H1 (cell line): ENCODE data around the gene LINGO4. TPM values are rescaled to one million over a fixed set of nuclear protein-coding genes. Genes with fewer than 3 reads are reported as not detected.

Experiments
- CTCF ChIA-PET: fragments of 300-600 bp; sonication (Branson Sonifier 250); formaldehyde crosslinking; loops from one replicate; lab custom pipeline; 2021; ENCODE audit not compliant: partially characterized antibody; lab: Charles Lee
- POLR2A ChIA-PET: fragments of 300-600 bp; sonication (Branson Sonifier 250); formaldehyde crosslinking; loops from one replicate; lab custom pipeline; 2021; ENCODE audit warnings: inconsistent platforms; ENCODE audit not compliant: partially characterized antibody; lab: Charles Lee
- DNase-seq, 2 experiments: peaks; one replicate each; pipeline versions ENCODE4 v3.0.0 to v3.0.0-alpha.2; 2010 to 2022; ENCODE audit warnings: low spot score in 2 of 2, low read depth in 1 of 2, mixed read lengths in 1 of 2
- FAIRE-seq: peaks from 2 replicates; lab custom pipeline; 2011; peaks lifted over from hg19 to GRCh38; lab: Jason Lieb, UNC
- H2AFZ ChIP-seq: 2 replicates; pipeline ENCODE4 v1.8.1; 2012; ENCODE audit warnings: low read length, inconsistent platforms
- H2AK5ac ChIP-seq: 2 replicates; pipeline ENCODE4 v1.6.1; 2013; ENCODE audit warnings: low read depth, low read length
- H2BK120ac ChIP-seq: replicated peaks from 2 replicates; pipeline ENCODE3; 2013; ENCODE audit warnings: low read depth, low read length, inconsistent platforms
- H2BK12ac ChIP-seq: 2 replicates; pipeline ENCODE4 v1.6.1; 2013; ENCODE audit warnings: low read depth, low read length
- H2BK15ac ChIP-seq: 2 replicates; pipeline ENCODE4 v1.6.1; 2013; ENCODE audit warnings: low read length
- H2BK20ac ChIP-seq: 2 replicates; pipeline ENCODE4 v1.6.1; 2013; ENCODE audit warnings: low read length
- H2BK5ac ChIP-seq: 2 replicates; pipeline ENCODE4 v1.6.1; 2013; ENCODE audit warnings: low read depth, low read length
- H3K14ac ChIP-seq: 2 replicates; pipeline ENCODE4 v1.6.1; 2013; ENCODE audit warnings: inconsistent platforms; ENCODE audit not compliant: insufficient read length
- H3K18ac ChIP-seq: 2 replicates; pipeline ENCODE4 v1.6.1; 2013; ENCODE audit warnings: low read length; ENCODE audit errors: extremely low read depth
- H3K23ac ChIP-seq: 2 replicates; pipeline ENCODE4 v1.6.1; 2013; ENCODE audit warnings: inconsistent platforms; ENCODE audit not compliant: insufficient read length
- H3K23me2 ChIP-seq: 2 replicates; pipeline ENCODE4 v1.6.1; 2013; ENCODE audit warnings: low read depth, low read length
- H3K27ac ChIP-seq: 2 replicates; pipeline ENCODE4 v1.6.1; 2011; ENCODE audit warnings: low read depth, low read length, inconsistent platforms
- H3K27me3 ChIP-seq, 4 experiments: replicated peaks in 1 of 4; 1 replicate in 1 of 4; 2 replicates in 3 of 4; pipeline versions ENCODE4 v1.6.1 to v1.8.1; 2011 to 2013; ENCODE audit warnings: low read length in 3 of 4, mild to moderate bottlenecking in 3 of 4, inconsistent platforms in 2 of 4, mixed read lengths in 2 of 4, moderate library complexity in 1 of 4; ENCODE audit not compliant: control insufficient read depth in 3 of 4, insufficient read depth in 3 of 4; ENCODE audit errors: extremely low read depth in 1 of 4
- H3K36me3 ChIP-seq, 4 experiments: 2 replicates each; pipeline versions ENCODE4 v1.6.1 to v1.8.1; 2011 to 2013; ENCODE audit warnings: mild to moderate bottlenecking in 4 of 4, low read length in 3 of 4, moderate library complexity in 2 of 4, control low read depth in 1 of 4, inconsistent platforms in 1 of 4; ENCODE audit not compliant: insufficient read depth in 4 of 4, control insufficient read depth in 2 of 4
- H3K4ac ChIP-seq: replicated peaks from 2 replicates; pipeline ENCODE3; 2013; ENCODE audit warnings: low read length, low read depth, mixed read lengths, inconsistent platforms; ENCODE audit not compliant: insufficient read length
- H3K4me1 ChIP-seq, 4 experiments: replicated peaks in 1 of 4; 1 replicate in 1 of 4; 2 replicates in 3 of 4; pipeline versions ENCODE4 v1.6.1 to v1.8.1; 2011 to 2013; ENCODE audit warnings: low read length in 3 of 4, inconsistent platforms in 2 of 4, mixed read lengths in 1 of 4; ENCODE audit not compliant: insufficient read depth in 4 of 4, control insufficient read depth in 3 of 4
- H3K4me2 ChIP-seq, 2 experiments: 2 replicates each; pipeline versions ENCODE4 v1.6.1 to v1.8.1; 2011 to 2013; ENCODE audit warnings: low read depth in 2 of 2, low read length in 2 of 2, control low read depth in 1 of 2, inconsistent platforms in 1 of 2, mild to moderate bottlenecking in 1 of 2; ENCODE audit not compliant: insufficient read depth in 1 of 2
- H3K4me3 ChIP-seq, 4 experiments: fragments of 200-600, 300-600 bp in 1 of 4; sonication (generic), shearing (Covaris generic), sonication (Bioruptor Twin) in 1 of 4; 2 replicates each; pipeline versions ENCODE4 v1.5.1 to v1.8.1; 2011 to 2016; ENCODE audit warnings: low read length in 4 of 4, low read depth in 3 of 4, control low read depth in 2 of 4, inconsistent platforms in 2 of 4, mild to moderate bottlenecking in 2 of 4, mixed read lengths in 1 of 4, moderate library complexity in 1 of 4; ENCODE audit not compliant: insufficient read depth in 2 of 4; ENCODE audit errors: extremely low read depth in 1 of 4
- H3K56ac ChIP-seq: replicated peaks from 2 replicates; pipeline ENCODE3; 2013; ENCODE audit warnings: low read depth, mild to moderate bottlenecking, mixed read lengths, low read length, inconsistent platforms; ENCODE audit not compliant: insufficient read length
- H3K79me1 ChIP-seq: 2 replicates; pipeline ENCODE4 v1.6.1; 2013; ENCODE audit warnings: low read depth, low read length, control low read depth
- H3K79me2 ChIP-seq, 2 experiments: 2 replicates each; pipeline versions ENCODE4 v1.6.1 to v1.8.1; 2012 to 2013; ENCODE audit warnings: low read length in 2 of 2, mild to moderate bottlenecking in 2 of 2, inconsistent platforms in 1 of 2; ENCODE audit not compliant: insufficient read depth in 2 of 2, control insufficient read depth in 1 of 2
- H3K9ac ChIP-seq, 4 experiments: replicated peaks in 1 of 4; 1 replicate in 1 of 4; 2 replicates in 3 of 4; pipeline versions ENCODE4 v1.6.1 to v1.8.1; 2011 to 2013; ENCODE audit warnings: low read depth in 3 of 4, low read length in 3 of 4, control low read depth in 2 of 4, mild to moderate bottlenecking in 2 of 4, moderate library complexity in 2 of 4, inconsistent platforms in 1 of 4; ENCODE audit errors: extremely low read depth in 1 of 4
- H3K9me3 ChIP-seq, 2 experiments: 2 replicates each; pipeline versions ENCODE4 v1.6.1 to v1.8.1; 2012 to 2013; ENCODE audit warnings: mild to moderate bottlenecking in 2 of 2, moderate library complexity in 2 of 2, control low read depth in 1 of 2, inconsistent platforms in 1 of 2, low read depth in 1 of 2, low read length in 1 of 2, mixed read lengths in 1 of 2; ENCODE audit not compliant: insufficient read depth in 2 of 2
- H4K20me1 ChIP-seq, 2 experiments: replicated peaks in 1 of 2; 2 replicates each; pipeline versions ENCODE3 to v1.8.1; 2011 to 2013; ENCODE audit warnings: inconsistent platforms in 2 of 2, low read length in 2 of 2, mild to moderate bottlenecking in 1 of 2; ENCODE audit not compliant: insufficient read depth in 2 of 2, control insufficient read depth in 1 of 2
- H4K5ac ChIP-seq: 2 replicates; pipeline ENCODE4 v1.6.1; 2013; ENCODE audit warnings: low read length, low read depth, mixed read lengths, inconsistent platforms; ENCODE audit not compliant: insufficient read length
- H4K8ac ChIP-seq: 2 replicates; pipeline ENCODE4 v1.8.0; 2013; ENCODE audit warnings: mild to moderate bottlenecking, moderate library complexity, low read length, inconsistent platforms; ENCODE audit not compliant: insufficient read depth; ENCODE audit errors: extremely low read depth
- H4K91ac ChIP-seq: replicated peaks from 2 replicates; pipeline ENCODE3; 2013; ENCODE audit warnings: low read length, mixed read lengths, inconsistent platforms; ENCODE audit not compliant: insufficient read length
- ATF2 ChIP-seq: IDR thresholded peaks from 2 replicates; pipeline ENCODE4 v1.6.1; 2012; ENCODE audit warnings: low read length, inconsistent platforms
- CEBPB ChIP-seq: IDR thresholded peaks from 2 replicates; pipeline ENCODE4 v1.6.1; 2012; ENCODE audit warnings: low read depth, low read length
- E2F6 ChIP-seq: IDR thresholded peaks from 2 replicates; pipeline ENCODE4 v1.6.1; 2012; ENCODE audit warnings: inconsistent platforms
- GABPA ChIP-seq: IDR thresholded peaks from 2 replicates; pipeline ENCODE4 v1.6.1; 2011; ENCODE audit warnings: mild to moderate bottlenecking, low read length, moderate library complexity, borderline replicate concordance; ENCODE audit not compliant: insufficient read depth
- KDM4A ChIP-seq: IDR thresholded peaks from one replicate; pipeline ENCODE4 v1.7.1; 2012; ENCODE audit warnings: low read depth, mild to moderate bottlenecking, moderate library complexity, low read length, inconsistent platforms; ENCODE audit not compliant: severe bottlenecking
- POLR2A ChIP-seq, 2 experiments: IDR thresholded peaks; 1 replicate in 1 of 2; 2 replicates in 1 of 2; pipeline ENCODE4 v1.6.1; 2011; ENCODE audit warnings: low read depth in 2 of 2, low read length in 2 of 2, mild to moderate bottlenecking in 2 of 2; ENCODE audit errors: control extremely low read depth in 1 of 2
- RFX5 ChIP-seq: IDR thresholded peaks from 2 replicates; pipeline ENCODE4 v1.6.1; 2011; ENCODE audit warnings: low read depth, low read length, improper control_type of control experiment, borderline replicate concordance
- RNF2 ChIP-seq: fragments of 200-900, 300-1000 bp; sonication (generic); IDR thresholded peaks from 2 replicates; pipeline ENCODE4 v1.7.1; 2016; ENCODE audit warnings: borderline replicate concordance, low read depth, mild to moderate bottlenecking, antibody characterized with exemption, low read length; ENCODE audit not compliant: poor library complexity, severe bottlenecking; ENCODE audit errors: missing control alignments
- ZNF274 ChIP-seq: IDR thresholded peaks from 2 replicates; pipeline ENCODE4 v1.7.0; 2012; ENCODE audit warnings: low read length, borderline replicate concordance; ENCODE audit errors: extremely low read depth
- WGBS, 2 experiments: shearing (Covaris generic) in 1 of 2; methylation state at CpG; one replicate each; pipeline versions ENCODE4 v1.1.6 to v1.1.7; 2013 to 2015; ENCODE audit warnings: low lambda C conversion rate in 2 of 2, mixed read lengths in 2 of 2, inconsistent platforms in 1 of 2, low coverage in 1 of 2, missing lambda C conversion rate in 1 of 2; ENCODE audit not compliant: insufficient replicate concordance in 2 of 2, insufficient coverage in 1 of 2, insufficient read length in 1 of 2; ENCODE audit errors: extremely low coverage in 1 of 2, missing lambda C conversion rate in 1 of 2; 5-methylcytosine and 5-hydroxymethylcytosine counted together
- polyA plus RNA-seq, 7 experiments: library from polyadenylated mRNA; depleted of rRNA in 3 of 7; stranded (reverse) in 5 of 7; unstranded in 2 of 7; fragments of >200 nt in 5 of 7; fragments of 200-250 nt in 2 of 7; gene quantifications; 1 replicate in 5 of 7; 2 replicates in 1 of 7; 4 replicates in 1 of 7; pipeline versions ENCODE4 v1.2.1 to v1.2.3, GENCODE V29; 2011 to 2013; ENCODE audit warnings: missing spikeins in 2 of 7, mixed read lengths in 2 of 7
- total RNA-seq: library from RNA; stranded (reverse); fragmentation: NEBNext Ultra II Directional; extraction: Animal tissue kit (Norgen Biotek cat#: 25700); gene quantifications from 2 replicates; pipeline ENCODE4 v1.2.1, GENCODE V29; 2021

LINGO4 gene
- total and polyA plus RNA-seq, 2 of the 8 experiments (the other 6 are each of a cell fraction or from before 2014, with no cell fraction given): 0.03 TPM; not detected in 1

- 92% methylated on average over 11 of the region's 11 CpGs; no CpG with 5 or more reads in 1 of the 2 experiments for WGBS, 2 experiments
- 0 out of 2 replicates have a peak, but pooled peaks cover 4% of the 10 kb centered on the region for H3K23me2 ChIP-seq
- H3K9me3 ChIP-seq: no peaks in the 10 kb centered on the region
- H2BK20ac ChIP-seq: no peak overlapping the region
- no peak for TF ChIP-seq ATF2
- TF ChIP-seq RNF2: no peak
- no peak for TF ChIP-seq RFX5
- no peak for TF ChIP-seq KDM4A
- TF ChIP-seq ZNF274: no peak
- TF ChIP-seq POLR2A (IDR thresholded peaks at IDR 0.05; ENCODE audit: control extremely low read depth in 1 of 2, low read depth in 2 of 2, low read length in 2 of 2): no peak
- no peak for TF ChIP-seq GABPA
- TF ChIP-seq CEBPB: no peak
- TF ChIP-seq E2F6: no peak
- no peak overlapping the region for H2BK5ac ChIP-seq
- H4K20me1 ChIP-seq: no peaks in the 10 kb centered on the region
- H2AFZ ChIP-seq: no peak overlapping the region
- no peak overlapping the region for H3K4me3 ChIP-seq
- no peaks in the 10 kb centered on the region for H3K27me3 ChIP-seq
- H2BK15ac ChIP-seq: no peak overlapping the region
- H3K14ac ChIP-seq: no peak overlapping the region
- ChIA-PET CTCF (interaction anchor here (0.9 to 1.9 kb wide), 5 partner anchors 10 to 167 kb away, joined by 3 to 8 read pairs (median 3); no protein-coding TSS in a partner anchor), POLR2A (interaction anchor here (0.6 to 2.7 kb wide), 2 partner anchors 9 kb away, joined by 3 to 14 read pairs; partner anchors contain the start of gene C2CD4D)
- no peak overlapping the region for H3K56ac ChIP-seq
- no peaks in the 10 kb centered on the region for H3K79me2 ChIP-seq
- no peak overlapping the region for H3K18ac ChIP-seq
- FAIRE-seq (no peak), DNase-seq (no peak)
- H2BK12ac ChIP-seq: no peak overlapping the region
- H4K8ac ChIP-seq: no peak overlapping the region
- no peak overlapping the region for H2AK5ac ChIP-seq
- H3K4me1 ChIP-seq: peaks cover 6 to 11% (median 7%) of the 10 kb centered on the region in 4 experiments
- H3K4me2 ChIP-seq: no peak overlapping the region
- no peak overlapping the region for H2BK120ac ChIP-seq
- no peak overlapping the region for H3K4ac ChIP-seq
- no peaks in the 10 kb centered on the region for H3K36me3 ChIP-seq
- no peak overlapping the region for H3K9ac ChIP-seq
- no peak overlapping the region for H3K27ac ChIP-seq
- H4K5ac ChIP-seq: no peak overlapping the region
- no peaks in the 10 kb centered on the region for H3K79me1 ChIP-seq
- H3K23ac ChIP-seq: no peak overlapping the region
- H4K91ac ChIP-seq: no peak overlapping the region
Measured at GRCh38 chr1:151847867-151848596, 42.8 kb upstream of the LINGO4 start.
